IPS DF 6.9 (cell line): ENCODE measurements around the gene PHAF1.

Experiments used
- DNase-seq: peaks from one replicate; pipeline ENCODE4 v3.0.0-alpha.2; 2013; ENCODE audit warnings: low read depth, low spot score
- H3K27ac ChIP-seq: one replicate; pipeline ENCODE4 v1.5.1; 2013; ENCODE audit warnings: low read length, control low read depth
- H3K27me3 ChIP-seq: 2 replicates; pipeline ENCODE4 v1.6.1; 2013; ENCODE audit warnings: mild to moderate bottlenecking, low read length; ENCODE audit not compliant: control insufficient read depth, insufficient read depth
- H3K36me3 ChIP-seq: 2 replicates; pipeline ENCODE4 v1.6.1; 2013; ENCODE audit warnings: low read length; ENCODE audit not compliant: control insufficient read depth, insufficient read depth
- H3K4me1 ChIP-seq: 2 replicates; pipeline ENCODE4 v1.6.1; 2013; ENCODE audit warnings: low read length; ENCODE audit not compliant: control insufficient read depth, insufficient read depth
- H3K4me3 ChIP-seq: 2 replicates; pipeline ENCODE4 v1.5.1; 2013; ENCODE audit warnings: mild to moderate bottlenecking, low read length
- H3K9me3 ChIP-seq: 2 replicates; pipeline ENCODE4 v1.6.1; 2013; ENCODE audit warnings: low read length, inconsistent platforms; ENCODE audit not compliant: control insufficient read depth, insufficient read depth
- WGBS: extraction: QIAGEN DNeasy Blood & Tissue Kit; methylation state at CpG from one replicate; pipeline ENCODE4 v1.1.7; 2013; ENCODE audit warnings: mixed read lengths, missing lambda C conversion rate; ENCODE audit not compliant: insufficient read length, insufficient coverage; 5-methylcytosine and 5-hydroxymethylcytosine counted together

The PHAF1 gene

GRCh38 chr16:67195676-67196075 lies 85.9 kb downstream of the PHAF1 start:
- Histone ChIP-seq H3K36me3 (peaks cover 27% of the 10 kb centered on the region), H3K27ac (no peak overlapping the region), H3K9me3 (no peaks in the 10 kb centered on the region), H3K4me1 (peaks cover 5% of the 10 kb centered on the region), H3K27me3 (no peaks in the 10 kb centered on the region), H3K4me3 (no peak overlapping the region)
- DNase-seq, result no peak
- WGBS, result no CpG with 5 or more reads among the region's 5 CpGs

- H3K4me3 ChIP-seq, result no peak overlapping the region
- no peak for DNase-seq
- H3K27ac ChIP-seq, result no peak overlapping the region
- peaks cover 5% of the 10 kb centered on the region for H3K4me1 ChIP-seq
- H3K9me3 ChIP-seq, result no peaks in the 10 kb centered on the region
- no CpG with 5 or more reads among the region's 1 CpG for WGBS
- no peaks in the 10 kb centered on the region for H3K27me3 ChIP-seq
- H3K36me3 ChIP-seq, result peaks cover 27% of the 10 kb centered on the region
Measured at GRCh38 chr16:67196881-67197280, 87.1 kb downstream of the PHAF1 start.

GRCh38 chr16:67197704-67198103 lies 88.0 kb downstream of the PHAF1 start:
- Histone ChIP-seq H3K36me3 (peaks cover 29% of the 10 kb centered on the region), H3K4me1 (peaks cover 5% of the 10 kb centered on the region), H3K9me3 (no peaks in the 10 kb centered on the region), H3K27ac (no peak overlapping the region), H3K27me3 (no peaks in the 10 kb centered on the region), H3K4me3 (no peak overlapping the region)
- WGBS, result no CpG with 5 or more reads among the region's 6 CpGs
- no peak for DNase-seq
